Right atrium auricular region (tissue), 2 donors: ENCODE measurements around the gene HEY2. TPM values are rescaled to one million over a fixed set of nuclear protein-coding genes. Genes with fewer than 3 reads are reported as not detected.

Source experiments
- DNase-seq: peaks from one replicate; pipeline ENCODE4 v3.0.0-alpha.2; 2019; ENCODE audit warnings: low spot score
- H3K27ac ChIP-seq, 2 donors: fragments of 200-600 bp; sonication (generic); 1 replicate in 1 of 2; 2 replicates in 1 of 2; pipeline ENCODE4 v1.5.1; 2016 to 2019
- H3K27me3 ChIP-seq, 2 donors: fragments of 200-600 bp; sonication (generic); one replicate each; pipeline versions ENCODE4 v1.5.1 to v1.6.0; 2017 to 2019
- H3K36me3 ChIP-seq: fragments of 200-600 bp; sonication (generic); one replicate; pipeline ENCODE4 v1.5.1; 2016
- H3K4me1 ChIP-seq, 2 donors: fragments of 200-600 bp; sonication (generic); one replicate each; pipeline versions ENCODE4 v1.5.1 to v1.6.0; 2017 to 2019
- H3K4me3 ChIP-seq, 2 donors: fragments of 200-600 bp; sonication (generic); 1 replicate in 1 of 2; 2 replicates in 1 of 2; pipeline ENCODE4 v1.5.1; 2017 to 2019; ENCODE audit warnings: mild to moderate bottlenecking in 1 of 2, moderate library complexity in 1 of 2
- H3K9me3 ChIP-seq, 2 donors: fragments of 200-600 bp; sonication (generic); one replicate each; pipeline ENCODE4 v1.5.1; 2019
- total RNA-seq, 2 donors: library from RNA; depleted of rRNA; stranded (reverse); fragments of >200 nt; gene quantifications; one replicate each; pipeline ENCODE4 v1.1.0, GENCODE V29; 2016
- TF ChIP-seq, protein P1 (sequence below), 2 donors: fragments of 200-600 bp; sonication (generic); IDR thresholded peaks; one replicate each; pipeline ENCODE4 v1.5.1; 2019; ENCODE audit warnings: antibody characterized with exemption in 2 of 2

The HEY2 gene
- total RNA-seq, 2 donors from 2014 or later, result 1.8 to 2.7 TPM

GRCh38 chr6:125750692-125751333 lies 1.4 kb downstream of the HEY2 start:
- Histone ChIP-seq H3K4me3 (peak overlapping the region in 1 of 2 donors; percentile 73), H3K36me3 (no peaks in the 10 kb centered on the region), H3K27ac (peak overlapping the region in 1 of 2 donors; percentile 87), H3K9me3 (no peaks in the 10 kb centered on the region), H3K27me3 (no peaks in the 10 kb centered on the region), H3K4me1 (peaks cover 0 to 19% of the 10 kb centered on the region in 2 donors)
- no peak for DNase-seq
- TF ChIP-seq, protein P1, sequence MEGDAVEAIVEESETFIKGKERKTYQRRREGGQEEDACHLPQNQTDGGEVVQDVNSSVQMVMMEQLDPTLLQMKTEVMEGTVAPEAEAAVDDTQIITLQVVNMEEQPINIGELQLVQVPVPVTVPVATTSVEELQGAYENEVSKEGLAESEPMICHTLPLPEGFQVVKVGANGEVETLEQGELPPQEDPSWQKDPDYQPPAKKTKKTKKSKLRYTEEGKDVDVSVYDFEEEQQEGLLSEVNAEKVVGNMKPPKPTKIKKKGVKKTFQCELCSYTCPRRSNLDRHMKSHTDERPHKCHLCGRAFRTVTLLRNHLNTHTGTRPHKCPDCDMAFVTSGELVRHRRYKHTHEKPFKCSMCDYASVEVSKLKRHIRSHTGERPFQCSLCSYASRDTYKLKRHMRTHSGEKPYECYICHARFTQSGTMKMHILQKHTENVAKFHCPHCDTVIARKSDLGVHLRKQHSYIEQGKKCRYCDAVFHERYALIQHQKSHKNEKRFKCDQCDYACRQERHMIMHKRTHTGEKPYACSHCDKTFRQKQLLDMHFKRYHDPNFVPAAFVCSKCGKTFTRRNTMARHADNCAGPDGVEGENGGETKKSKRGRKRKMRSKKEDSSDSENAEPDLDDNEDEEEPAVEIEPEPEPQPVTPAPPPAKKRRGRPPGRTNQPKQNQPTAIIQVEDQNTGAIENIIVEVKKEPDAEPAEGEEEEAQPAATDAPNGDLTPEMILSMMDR (IDR thresholded peaks at IDR 0.05), result no peak

DNA sequence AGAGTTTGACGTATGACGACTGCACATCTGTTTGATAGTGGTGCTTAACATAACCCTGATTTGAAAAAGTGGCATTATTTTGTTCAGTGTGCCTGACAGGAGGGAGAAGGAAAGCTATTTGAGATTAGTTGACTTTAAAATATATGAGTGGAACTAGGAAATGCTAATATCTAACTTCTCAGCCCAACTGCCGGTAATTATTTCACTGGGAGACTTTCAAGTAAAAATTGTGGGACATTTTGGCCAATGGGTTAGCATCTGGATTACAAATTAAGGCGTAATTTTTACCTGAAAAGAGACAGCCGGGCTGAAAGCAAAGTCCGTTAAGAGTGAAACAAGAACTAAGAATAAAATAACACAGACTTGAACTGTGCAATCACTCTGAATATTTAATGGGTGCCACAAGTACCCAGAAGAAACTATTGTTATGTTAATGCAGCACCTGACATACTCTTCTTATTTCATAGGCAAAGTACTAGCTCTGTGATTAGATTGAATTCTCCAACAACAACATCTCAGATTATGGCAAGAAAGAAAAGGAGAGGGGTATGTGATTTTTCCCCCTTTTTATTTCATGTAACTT lies 2.0 kb downstream of the HEY2 start:
- TF ChIP-seq, protein P1 (IDR thresholded peaks at IDR 0.05), result no peak
- no peaks in the 10 kb centered on the region for H3K27me3 ChIP-seq
- H3K4me1 ChIP-seq, result peaks cover 0 to 19% of the 10 kb centered on the region in 2 donors
- H3K9me3 ChIP-seq, result no peaks in the 10 kb centered on the region
- DNase-seq, result no peak
- no peaks in the 10 kb centered on the region for H3K36me3 ChIP-seq
- peak overlapping the region; percentile 26 to 87 for H3K27ac ChIP-seq
- peak overlapping the region in 1 of 2 donors; percentile 73 for H3K4me3 ChIP-seq

DNA sequence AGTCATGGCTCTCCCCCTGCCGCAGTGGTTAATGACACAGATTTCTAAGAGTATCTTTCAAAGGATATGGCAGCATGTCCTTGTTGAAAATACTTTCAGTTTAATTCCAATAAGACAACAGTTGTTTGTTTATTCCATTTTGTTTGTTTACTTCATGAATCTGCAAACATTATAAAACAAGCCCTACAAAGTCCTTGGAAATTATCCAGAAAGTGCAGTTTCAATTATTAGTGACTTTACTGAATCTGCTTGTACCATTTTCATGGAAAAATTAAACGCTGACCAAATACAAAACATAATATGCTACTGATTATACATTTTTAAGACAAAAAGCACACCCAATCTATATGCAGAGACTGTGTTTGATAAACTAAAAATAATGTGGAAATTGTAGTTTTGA lies 3.3 kb downstream of the HEY2 start:
- H3K27ac ChIP-seq, result no peak overlapping the region
- H3K4me1 ChIP-seq, result peaks cover 0 to 13% of the 10 kb centered on the region in 2 donors

GRCh38 chr6:125753218-125753936 lies 3.9 kb downstream of the HEY2 start:
- no peaks in the 10 kb centered on the region for H3K9me3 ChIP-seq
- H3K4me1 ChIP-seq, result peaks cover 0 to 9% of the 10 kb centered on the region in 2 donors
- H3K27me3 ChIP-seq, result no peaks in the 10 kb centered on the region
- no peak overlapping the region for H3K4me3 ChIP-seq
- no peak overlapping the region for H3K27ac ChIP-seq
- DNase-seq, result no peak
- no peaks in the 10 kb centered on the region for H3K36me3 ChIP-seq
- TF ChIP-seq, protein P1 (IDR thresholded peaks at IDR 0.05), result peak; percentile 31 to 66

More for the DNA sequence above, 3.3 kb downstream of the HEY2 start:
- DNase-seq, result no peak
- Histone ChIP-seq H3K36me3 (no peaks in the 10 kb centered on the region), H3K9me3 (no peaks in the 10 kb centered on the region), H3K4me3 (no peak overlapping the region), H3K27me3 (no peaks in the 10 kb centered on the region)
- TF ChIP-seq, protein P1 (IDR thresholded peaks at IDR 0.05), result no peak

DNA sequence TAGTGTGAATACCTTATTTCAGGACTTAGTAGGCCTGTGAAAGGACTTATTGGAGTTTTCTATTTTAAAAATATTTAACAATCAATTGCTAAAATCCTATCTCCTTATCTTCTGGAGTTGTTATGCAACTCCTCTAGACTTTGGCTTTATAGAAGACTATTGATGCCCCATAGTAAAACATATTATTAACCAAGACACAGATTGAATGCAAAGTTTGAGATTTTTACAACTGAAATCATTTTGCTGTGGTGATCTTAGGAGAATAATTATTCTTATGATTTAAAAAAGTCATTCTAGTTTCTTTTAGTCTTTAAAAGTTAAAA lies 4.5 kb downstream of the HEY2 start:
- H3K4me1 ChIP-seq, result peaks cover 0 to 3% of the 10 kb centered on the region in 2 donors
- TF ChIP-seq, protein P1 (IDR thresholded peaks at IDR 0.05), result no peak
- no peak overlapping the region for H3K4me3 ChIP-seq
- no peaks in the 10 kb centered on the region for H3K27me3 ChIP-seq
- H3K27ac ChIP-seq, result no peak overlapping the region
- DNase-seq, result no peak
- H3K9me3 ChIP-seq, result no peaks in the 10 kb centered on the region
- no peaks in the 10 kb centered on the region for H3K36me3 ChIP-seq
